ENCODE measurements around the gene RIPOR1. TPM values are rescaled to one million over a fixed set of nuclear protein-coding genes. Genes with fewer than 3 reads are reported as not detected.
"Not testable (repeated sequence)": the region's sequence is repeated elsewhere in the genome, so short reads cannot be mapped to it uniquely, and the experiment has no call there.

The RIPOR1 gene
- polyA plus RNA-seq, 1 of the 3 experiments (the other 2 are of a cell fraction), result 24.7 TPM

DNA sequence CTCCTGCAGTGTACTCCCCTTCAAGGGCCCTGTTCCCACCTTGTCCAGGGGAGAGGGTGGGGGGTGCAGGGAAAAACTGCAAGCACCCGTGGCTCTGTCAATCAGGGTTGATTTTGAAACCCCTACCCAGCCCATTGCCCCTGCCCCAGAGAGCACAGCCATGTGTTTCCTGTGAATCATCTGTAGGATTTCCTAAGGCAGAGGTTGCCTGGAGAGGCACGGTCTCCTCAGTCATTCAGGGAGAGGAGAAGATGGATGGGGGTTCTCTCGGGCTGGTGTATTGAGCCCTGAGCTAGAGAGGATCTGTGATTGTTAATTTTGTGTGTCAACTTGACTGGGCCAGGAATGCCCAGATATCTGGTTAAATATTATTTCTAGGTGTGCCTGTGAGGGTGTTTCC is 41.8 kb upstream of the RIPOR1 start:
- Histone ChIP-seq H3K4me1 (ENCODE audit: control insufficient read depth in 1 of 2, insufficient read depth in 2 of 2, low read depth in 1 of 2, low read length in 1 of 2) (peaks cover 6 to 17% of the 10 kb centered on the region in 2 experiments; a peak in 1 of 4 replicates), H3K9me3 (no peaks in the 10 kb centered on the region), H4K20me1 (ENCODE audit: insufficient read depth) (no peaks in the 10 kb centered on the region), H2AFZ (ENCODE audit: low read depth) (no peak overlapping the region), H3K4me3 (ENCODE audit: low read depth in 2 of 2, low read length in 1 of 2) (no peak overlapping the region), H3K79me2 (ENCODE audit: insufficient read depth) (peaks cover 12% of the 10 kb centered on the region), H3F3A (replicated peaks; ENCODE audit: insufficient read depth) (peaks cover 5% of the 10 kb centered on the region), H3K9me2 (no peaks in the 10 kb centered on the region), H3K27me3 (ENCODE audit: insufficient read depth) (no peaks in the 10 kb centered on the region), H3K27ac (ENCODE audit: low read depth in 2 of 2, low read length in 1 of 2) (no peak overlapping the region), H3K36me3 (replicated peaks in 1 of 2; ENCODE audit: control insufficient read depth in 1 of 2, insufficient read depth in 2 of 2, low read length in 1 of 2) (peaks cover 0 to 3% of the 10 kb centered on the region in 2 experiments), H3K9ac (no peak overlapping the region), H3K4me2 (no peak overlapping the region)
- 77% methylated on average over 3 of the region's 3 CpGs for WGBS (ENCODE audit: low lambda C conversion rate)
- ChIA-PET POLR2A (no interaction called here), CTCF (interaction anchor here (7.4 kb wide), 1 partner anchor 29 kb away, joined by 57 read pairs; no protein-coding TSS in a partner anchor)
- TF ChIP-seq CHD2 (IDR thresholded peaks at IDR 0.05; ENCODE audit: low read length, partially characterized antibody), result no peak
- TF ChIP-seq, protein P1, sequence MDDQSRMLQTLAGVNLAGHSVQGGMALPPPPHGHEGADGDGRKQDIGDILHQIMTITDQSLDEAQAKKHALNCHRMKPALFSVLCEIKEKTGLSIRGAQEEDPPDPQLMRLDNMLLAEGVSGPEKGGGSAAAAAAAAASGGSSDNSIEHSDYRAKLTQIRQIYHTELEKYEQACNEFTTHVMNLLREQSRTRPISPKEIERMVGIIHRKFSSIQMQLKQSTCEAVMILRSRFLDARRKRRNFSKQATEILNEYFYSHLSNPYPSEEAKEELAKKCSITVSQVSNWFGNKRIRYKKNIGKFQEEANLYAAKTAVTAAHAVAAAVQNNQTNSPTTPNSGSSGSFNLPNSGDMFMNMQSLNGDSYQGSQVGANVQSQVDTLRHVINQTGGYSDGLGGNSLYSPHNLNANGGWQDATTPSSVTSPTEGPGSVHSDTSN (IDR thresholded peaks at IDR 0.05), result no peak
- no peak for TF ChIP-seq EZH2phosphoT487 (IDR thresholded peaks at IDR 0.05; ENCODE audit: borderline replicate concordance, low read depth)
- TF ChIP-seq, protein P2, sequence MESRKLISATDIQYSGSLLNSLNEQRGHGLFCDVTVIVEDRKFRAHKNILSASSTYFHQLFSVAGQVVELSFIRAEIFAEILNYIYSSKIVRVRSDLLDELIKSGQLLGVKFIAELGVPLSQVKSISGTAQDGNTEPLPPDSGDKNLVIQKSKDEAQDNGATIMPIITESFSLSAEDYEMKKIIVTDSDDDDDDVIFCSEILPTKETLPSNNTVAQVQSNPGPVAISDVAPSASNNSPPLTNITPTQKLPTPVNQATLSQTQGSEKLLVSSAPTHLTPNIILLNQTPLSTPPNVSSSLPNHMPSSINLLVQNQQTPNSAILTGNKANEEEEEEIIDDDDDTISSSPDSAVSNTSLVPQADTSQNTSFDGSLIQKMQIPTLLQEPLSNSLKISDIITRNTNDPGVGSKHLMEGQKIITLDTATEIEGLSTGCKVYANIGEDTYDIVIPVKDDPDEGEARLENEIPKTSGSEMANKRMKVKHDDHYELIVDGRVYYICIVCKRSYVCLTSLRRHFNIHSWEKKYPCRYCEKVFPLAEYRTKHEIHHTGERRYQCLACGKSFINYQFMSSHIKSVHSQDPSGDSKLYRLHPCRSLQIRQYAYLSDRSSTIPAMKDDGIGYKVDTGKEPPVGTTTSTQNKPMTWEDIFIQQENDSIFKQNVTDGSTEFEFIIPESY (IDR thresholded peaks at IDR 0.05; ENCODE audit: borderline replicate concordance, low read depth), result no peak
- TF ChIP-seq USF2 (IDR thresholded peaks at IDR 0.05; ENCODE audit: borderline replicate concordance, low read depth, low read length), result no peak
- no peak for TF ChIP-seq JUND (IDR thresholded peaks at IDR 0.05)
- TF ChIP-seq, protein P3, sequence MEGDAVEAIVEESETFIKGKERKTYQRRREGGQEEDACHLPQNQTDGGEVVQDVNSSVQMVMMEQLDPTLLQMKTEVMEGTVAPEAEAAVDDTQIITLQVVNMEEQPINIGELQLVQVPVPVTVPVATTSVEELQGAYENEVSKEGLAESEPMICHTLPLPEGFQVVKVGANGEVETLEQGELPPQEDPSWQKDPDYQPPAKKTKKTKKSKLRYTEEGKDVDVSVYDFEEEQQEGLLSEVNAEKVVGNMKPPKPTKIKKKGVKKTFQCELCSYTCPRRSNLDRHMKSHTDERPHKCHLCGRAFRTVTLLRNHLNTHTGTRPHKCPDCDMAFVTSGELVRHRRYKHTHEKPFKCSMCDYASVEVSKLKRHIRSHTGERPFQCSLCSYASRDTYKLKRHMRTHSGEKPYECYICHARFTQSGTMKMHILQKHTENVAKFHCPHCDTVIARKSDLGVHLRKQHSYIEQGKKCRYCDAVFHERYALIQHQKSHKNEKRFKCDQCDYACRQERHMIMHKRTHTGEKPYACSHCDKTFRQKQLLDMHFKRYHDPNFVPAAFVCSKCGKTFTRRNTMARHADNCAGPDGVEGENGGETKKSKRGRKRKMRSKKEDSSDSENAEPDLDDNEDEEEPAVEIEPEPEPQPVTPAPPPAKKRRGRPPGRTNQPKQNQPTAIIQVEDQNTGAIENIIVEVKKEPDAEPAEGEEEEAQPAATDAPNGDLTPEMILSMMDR (IDR thresholded peaks at IDR 0.05), result no peak
- no peak for TF ChIP-seq ELF1 (IDR thresholded peaks at IDR 0.05)
- TF ChIP-seq POLR2AphosphoS5 (IDR thresholded peaks at IDR 0.05; ENCODE audit: low read depth, low read length), result no peak
- TF ChIP-seq RCOR1 (IDR thresholded peaks at IDR 0.05; ENCODE audit: low read length), result no peak
- no peak for TF ChIP-seq SMC3 (IDR thresholded peaks at IDR 0.05; ENCODE audit: low read depth, low read length)
- TF ChIP-seq SIN3A (IDR thresholded peaks at IDR 0.05; ENCODE audit: borderline replicate concordance, low read depth, low read length), result no peak
- no peak for TF ChIP-seq YY1 (IDR thresholded peaks at IDR 0.05; ENCODE audit: low read depth)
- no peak for TF ChIP-seq MAX (IDR thresholded peaks at IDR 0.05; ENCODE audit: low read depth)
- TF ChIP-seq, protein P4, sequence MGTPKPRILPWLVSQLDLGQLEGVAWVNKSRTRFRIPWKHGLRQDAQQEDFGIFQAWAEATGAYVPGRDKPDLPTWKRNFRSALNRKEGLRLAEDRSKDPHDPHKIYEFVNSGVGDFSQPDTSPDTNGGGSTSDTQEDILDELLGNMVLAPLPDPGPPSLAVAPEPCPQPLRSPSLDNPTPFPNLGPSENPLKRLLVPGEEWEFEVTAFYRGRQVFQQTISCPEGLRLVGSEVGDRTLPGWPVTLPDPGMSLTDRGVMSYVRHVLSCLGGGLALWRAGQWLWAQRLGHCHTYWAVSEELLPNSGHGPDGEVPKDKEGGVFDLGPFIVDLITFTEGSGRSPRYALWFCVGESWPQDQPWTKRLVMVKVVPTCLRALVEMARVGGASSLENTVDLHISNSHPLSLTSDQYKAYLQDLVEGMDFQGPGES (IDR thresholded peaks at IDR 0.05; ENCODE audit: low read depth, low read length), result no peak
- no peak for TF ChIP-seq FOXJ3 (CRISPR knock-in tag; IDR thresholded peaks at IDR 0.05)
- no peak for TF ChIP-seq RXRA (IDR thresholded peaks at IDR 0.05; ENCODE audit: borderline replicate concordance, low read depth)
- no peak for TF ChIP-seq GATA2 (CRISPR knock-in tag; IDR thresholded peaks at IDR 0.05)
- no peak for DNase-seq

- H3K4me1 ChIP-seq (ENCODE audit: control insufficient read depth in 1 of 2, insufficient read depth in 2 of 2, low read depth in 1 of 2, low read length in 1 of 2); H3K36me3 ChIP-seq (replicated peaks in 1 of 2; ENCODE audit: control insufficient read depth in 1 of 2, insufficient read depth in 2 of 2, low read length in 1 of 2); H2AFZ ChIP-seq (ENCODE audit: low read depth); POLR2A ChIA-PET; H3K4me2 ChIP-seq; H3K9ac ChIP-seq; H3K4me3 ChIP-seq (ENCODE audit: low read depth in 2 of 2, low read length in 1 of 2); H3F3A ChIP-seq (replicated peaks; ENCODE audit: insufficient read depth); H4K20me1 ChIP-seq (ENCODE audit: insufficient read depth); H3K79me2 ChIP-seq (ENCODE audit: insufficient read depth); H3K9me3 ChIP-seq; DNase-seq; H3K27ac ChIP-seq (ENCODE audit: low read depth in 2 of 2, low read length in 1 of 2); H3K27me3 ChIP-seq (ENCODE audit: insufficient read depth); H3K9me2 ChIP-seq: not testable (repeated sequence)
- 96% methylated on average over 4 of the region's 4 CpGs for WGBS (ENCODE audit: low lambda C conversion rate)
- CTCF ChIA-PET, result interaction anchor here (1.5 to 7.4 kb wide), 4 partner anchors 9 to 76 kb away, joined by 3 to 57 read pairs (median 14); no protein-coding TSS in a partner anchor
Measured at GRCh38 chr16:67487561-67487960, 41.1 kb upstream of the RIPOR1 start.

Measured in SK-N-SH (cell line).